Keratinocyte (primary cell): ENCODE measurements around the gene ARSK.

ENCODE experiments used
- EZH2 ChIP-seq: IDR thresholded peaks from one replicate; pipeline ENCODE4 v1.6.1; 2012; ENCODE audit warnings: inconsistent platforms, mild to moderate bottlenecking, low read length, moderate library complexity
- TF ChIP-seq, protein P1 (sequence below), 3 experiments: IDR thresholded peaks in 1 of 3; conservative IDR thresholded peaks in 1 of 3; optimal IDR thresholded peaks in 1 of 3; 2 replicates in 2 of 3; 3 replicates in 1 of 3; pipeline versions ENCODE3 to v1.5.1; 2011; ENCODE audit warnings: low read length in 3 of 3, mild to moderate bottlenecking in 3 of 3, moderate library complexity in 2 of 3, control low read depth in 1 of 3, inconsistent platforms in 1 of 3; ENCODE audit not compliant: insufficient read depth in 2 of 3; ENCODE audit errors: extremely low read depth in 1 of 3

DNA sequence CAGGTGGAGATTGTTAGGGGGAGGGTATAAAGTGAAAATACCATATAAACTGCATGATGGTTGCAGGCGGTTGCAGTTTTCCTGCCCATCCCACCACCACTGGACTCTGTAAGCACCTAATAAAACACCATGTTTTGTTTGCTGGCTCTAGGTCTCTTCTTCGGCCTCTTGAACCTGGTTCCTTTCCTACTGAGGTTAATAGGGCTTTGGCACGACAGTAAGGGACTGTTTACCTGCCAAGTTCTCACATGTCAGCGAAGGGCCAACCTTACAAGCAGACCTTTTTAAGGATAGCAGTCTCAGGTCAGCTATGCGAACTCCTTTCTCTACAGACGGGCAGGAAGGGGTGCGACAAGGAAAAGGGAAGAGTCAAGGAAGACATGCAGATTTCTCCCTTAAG lies 88.3 kb downstream of the ARSK start:
- TF ChIP-seq, protein P1, sequence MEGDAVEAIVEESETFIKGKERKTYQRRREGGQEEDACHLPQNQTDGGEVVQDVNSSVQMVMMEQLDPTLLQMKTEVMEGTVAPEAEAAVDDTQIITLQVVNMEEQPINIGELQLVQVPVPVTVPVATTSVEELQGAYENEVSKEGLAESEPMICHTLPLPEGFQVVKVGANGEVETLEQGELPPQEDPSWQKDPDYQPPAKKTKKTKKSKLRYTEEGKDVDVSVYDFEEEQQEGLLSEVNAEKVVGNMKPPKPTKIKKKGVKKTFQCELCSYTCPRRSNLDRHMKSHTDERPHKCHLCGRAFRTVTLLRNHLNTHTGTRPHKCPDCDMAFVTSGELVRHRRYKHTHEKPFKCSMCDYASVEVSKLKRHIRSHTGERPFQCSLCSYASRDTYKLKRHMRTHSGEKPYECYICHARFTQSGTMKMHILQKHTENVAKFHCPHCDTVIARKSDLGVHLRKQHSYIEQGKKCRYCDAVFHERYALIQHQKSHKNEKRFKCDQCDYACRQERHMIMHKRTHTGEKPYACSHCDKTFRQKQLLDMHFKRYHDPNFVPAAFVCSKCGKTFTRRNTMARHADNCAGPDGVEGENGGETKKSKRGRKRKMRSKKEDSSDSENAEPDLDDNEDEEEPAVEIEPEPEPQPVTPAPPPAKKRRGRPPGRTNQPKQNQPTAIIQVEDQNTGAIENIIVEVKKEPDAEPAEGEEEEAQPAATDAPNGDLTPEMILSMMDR (optimal IDR thresholded peaks at IDR 0.05 in 1 of 3, IDR thresholded peaks at IDR 0.05 in 1 of 3, conservative IDR thresholded peaks at IDR 0.05 in 1 of 3; ENCODE audit: extremely low read depth in 1 of 3, insufficient read depth in 2 of 3, low read length in 3 of 3) = no peak
- TF ChIP-seq EZH2 = no peak
